HepG2 (cell line): ENCODE measurements around the gene NEDD4. TPM values are rescaled to one million over a fixed set of nuclear protein-coding genes. Genes with fewer than 3 reads are reported as not detected.

Source experiments
- ARNT2 ChIP-seq: sonication (generic); formaldehyde crosslinking; IDR thresholded peaks from 2 replicates; pipeline ENCODE4 v1.8.0; 2022; ENCODE audit warnings: mild to moderate bottlenecking, low read depth, missing genetic modification reagents, moderate library complexity
- ATF7 ChIP-seq, 2 experiments: fragments of 450-650 bp in 1 of 2; sonication (generic) in 1 of 2; formaldehyde crosslinking in 1 of 2; IDR thresholded peaks; 2 replicates each; pipeline versions ENCODE4 v1.4.0 to v1.6.1; 2016 to 2020; ENCODE audit warnings: antibody characterized with exemption in 1 of 2, mild to moderate bottlenecking in 1 of 2, missing genetic modification reagents in 1 of 2
- CCAR2 ChIP-seq: fragments of 200-400 bp; formaldehyde crosslinking; optimal IDR thresholded peaks from 2 replicates; pipeline ENCODE3; 2018; ENCODE audit warnings: low read depth, mild to moderate bottlenecking, low read length, moderate library complexity
- ELF1 ChIP-seq: sonication (generic); formaldehyde crosslinking; IDR thresholded peaks from 2 replicates; pipeline ENCODE4 v1.4.0; 2020; ENCODE audit warnings: missing genetic modification reagents
- GABPB1 ChIP-seq: IDR thresholded peaks from 2 replicates; pipeline ENCODE4 v1.6.1; 2016; ENCODE audit warnings: mild to moderate bottlenecking, missing genetic modification reagents, moderate library complexity, missing compliant biosample characterization
- GATAD1 ChIP-seq: IDR thresholded peaks from 2 replicates; pipeline ENCODE4 v1.6.1; 2016; ENCODE audit warnings: missing genetic modification reagents, missing compliant biosample characterization
- HOXA7 ChIP-seq: sonication (generic); formaldehyde crosslinking; IDR thresholded peaks from 2 replicates; pipeline ENCODE4 v1.8.1; 2022; ENCODE audit warnings: mild to moderate bottlenecking, missing genetic modification reagents, moderate library complexity
- JUN ChIP-seq: sonication (generic); formaldehyde crosslinking; IDR thresholded peaks from 2 replicates; pipeline ENCODE4 v1.4.0; 2020; ENCODE audit warnings: mild to moderate bottlenecking, missing genetic modification reagents
- KLF9 ChIP-seq: IDR thresholded peaks from 2 replicates; pipeline ENCODE4 v1.6.1; 2016; ENCODE audit warnings: low read depth
- POLR2AphosphoS2 ChIP-seq: IDR thresholded peaks from 2 replicates; pipeline ENCODE4 v1.6.1; 2011; ENCODE audit warnings: low read depth, low read length, improper control_type of control experiment
- SSRP1 ChIP-seq: IDR thresholded peaks from 2 replicates; pipeline ENCODE4 v1.6.1; 2016; ENCODE audit warnings: control low read depth
- TBX2 ChIP-seq: sonication (generic); formaldehyde crosslinking; IDR thresholded peaks from 2 replicates; pipeline ENCODE4 v1.5.0; 2020; ENCODE audit warnings: missing genetic modification reagents, mild to moderate bottlenecking, borderline replicate concordance
- ZBTB20 ChIP-seq: sonication (generic); formaldehyde crosslinking; IDR thresholded peaks from 2 replicates; pipeline ENCODE4 v1.8.1; 2023; ENCODE audit warnings: missing genetic modification reagents, low read depth, mild to moderate bottlenecking, borderline replicate concordance
- ZFP1 ChIP-seq: IDR thresholded peaks from 2 replicates; pipeline ENCODE4 v1.6.1; 2016
- ZNF207 ChIP-seq: fragments of 450-650 bp; IDR thresholded peaks from 2 replicates; pipeline ENCODE4 v1.6.1; 2016; ENCODE audit warnings: antibody characterized with exemption, borderline replicate concordance
- ZNF24 ChIP-seq: fragments of 450-650 bp; IDR thresholded peaks from 2 replicates; pipeline ENCODE4 v1.6.1; 2017; ENCODE audit warnings: antibody characterized with exemption, mild to moderate bottlenecking
- polyA plus RNA-seq, 8 experiments: library from polyadenylated mRNA; depleted of rRNA in 3 of 8; stranded (reverse) in 7 of 8; unstranded in 1 of 8; fragments of >200 nt; fragmentation: Illumina TruSeq in 4 of 8; extraction: Trizol in 4 of 8; gene quantifications; 2 replicates each; pipeline versions ENCODE4 v1.2.1 to v1.2.3, GENCODE V29; 2011 to 2016; ENCODE audit warnings: low read depth in 4 of 8, missing spikeins in 1 of 8, mixed read lengths in 1 of 8; ENCODE audit not compliant: insufficient read depth in 1 of 8
- total RNA-seq, 5 experiments: library from RNA; depleted of rRNA; stranded (reverse); fragments of >200 nt; fragmentation: Illumina TruSeq; extraction: Trizol; gene quantifications; 2 replicates each; pipeline ENCODE4 v1.2.3, GENCODE V29; 2016; ENCODE audit warnings: low read depth in 1 of 5
- TF ChIP-seq, protein P1 (sequence below): IDR thresholded peaks from 2 replicates; pipeline ENCODE4 v1.6.1; 2016
- TF ChIP-seq, protein P2 (sequence below): sonication (generic); formaldehyde crosslinking; IDR thresholded peaks from 2 replicates; pipeline ENCODE4 v1.4.0; 2020; ENCODE audit warnings: mild to moderate bottlenecking, missing genetic modification reagents, borderline replicate concordance
- TF ChIP-seq, protein P3 (sequence below): sonication (generic); formaldehyde crosslinking; IDR thresholded peaks from 2 replicates; pipeline ENCODE4 v1.5.1; 2020; ENCODE audit warnings: missing genetic modification reagents, mild to moderate bottlenecking, borderline replicate concordance
- TF ChIP-seq, protein P4 (sequence below): sonication (generic); formaldehyde crosslinking; IDR thresholded peaks from 2 replicates; pipeline ENCODE4 v1.5.1; 2020; ENCODE audit warnings: missing genetic modification reagents, mild to moderate bottlenecking, borderline replicate concordance

The NEDD4 gene
- total and polyA plus RNA-seq, 2 of the 13 experiments (the other 11 are each of a cell fraction or from before 2014, with no cell fraction given), result 10.4 to 13.0 TPM

DNA sequence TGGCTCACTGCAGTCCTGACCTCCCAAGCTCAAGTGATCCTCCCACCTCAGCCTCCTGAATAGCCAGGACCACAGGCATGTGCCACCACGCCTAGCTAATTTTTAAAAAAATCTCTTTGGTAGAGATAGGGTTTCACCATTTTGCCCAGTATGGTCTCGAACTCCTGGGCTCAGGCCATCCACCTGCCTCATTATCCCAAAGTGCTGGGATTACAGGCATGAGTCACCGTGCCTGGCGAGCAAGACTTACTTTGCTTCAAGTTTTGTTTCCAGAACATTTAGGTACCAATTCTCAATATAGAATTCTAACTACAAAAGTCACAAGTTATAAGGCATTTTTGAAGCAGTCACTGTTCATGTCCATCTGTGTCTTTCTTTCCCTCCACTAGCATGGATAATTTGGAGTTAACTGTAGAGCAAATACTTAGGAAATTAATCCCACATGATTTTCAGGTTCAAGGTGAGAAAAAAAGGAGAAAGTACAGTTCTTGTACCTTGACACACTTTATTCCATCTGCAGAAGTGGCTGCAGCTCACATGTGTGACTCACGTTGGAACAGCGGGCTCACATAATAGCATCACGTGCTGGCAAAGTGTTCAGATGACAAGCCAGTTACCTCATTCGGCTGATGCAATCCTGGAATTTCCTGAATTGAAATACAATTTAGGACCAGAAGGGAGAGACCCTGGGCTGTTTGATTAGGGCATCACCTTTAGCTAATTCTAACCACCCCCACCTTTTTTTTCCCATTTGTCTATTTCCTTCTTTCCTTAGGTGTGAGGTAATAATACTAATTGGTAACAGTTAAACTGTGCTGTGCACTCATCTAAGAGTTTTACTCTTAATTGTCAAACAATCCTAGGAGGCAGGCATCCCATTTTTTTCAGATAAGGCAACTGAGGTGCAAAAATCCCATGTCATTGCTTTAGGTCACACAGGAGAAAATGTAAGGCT, 46.9 kb upstream of the NEDD4 start (continued):
- TF ChIP-seq CCAR2 (no peak), GATAD1 (CRISPR knock-in tag) (peak; percentile 47; the same call in 1 of the 2 replicates), HOXA7 (CRISPR knock-in tag) (no peak), ATF7 (IDR thresholded peaks at IDR 0.05) (peak; percentile 72), ATF7 (CRISPR knock-in tag; IDR thresholded peaks at IDR 0.05) (peak; percentile 93), SSRP1 (no peak), ELF1 (CRISPR knock-in tag) (peak; percentile 39; the same call in 1 of the 2 replicates), POLR2AphosphoS2 (no peak), JUN (CRISPR knock-in tag) (peak; percentile 96), KLF9 (CRISPR knock-in tag) (no peak), ARNT2 (CRISPR knock-in tag) (no peak), ZFP1 (CRISPR knock-in tag) (no peak), ZNF24 (no peak), ZNF207 (no peak), ZBTB20 (CRISPR knock-in tag) (no peak; the same call in 1 of the 2 replicates), TBX2 (CRISPR knock-in tag) (peak; percentile 62; the same call in 1 of the 2 replicates), GABPB1 (CRISPR knock-in tag) (peak; percentile 50; the same call in 1 of the 2 replicates)
- TF ChIP-seq, protein P1, sequence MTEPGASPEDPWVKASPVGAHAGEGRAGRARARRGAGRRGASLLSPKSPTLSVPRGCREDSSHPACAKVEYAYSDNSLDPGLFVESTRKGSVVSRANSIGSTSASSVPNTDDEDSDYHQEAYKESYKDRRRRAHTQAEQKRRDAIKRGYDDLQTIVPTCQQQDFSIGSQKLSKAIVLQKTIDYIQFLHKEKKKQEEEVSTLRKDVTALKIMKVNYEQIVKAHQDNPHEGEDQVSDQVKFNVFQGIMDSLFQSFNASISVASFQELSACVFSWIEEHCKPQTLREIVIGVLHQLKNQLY (CRISPR knock-in tag), result peak; percentile 98
- TF ChIP-seq, protein P2, sequence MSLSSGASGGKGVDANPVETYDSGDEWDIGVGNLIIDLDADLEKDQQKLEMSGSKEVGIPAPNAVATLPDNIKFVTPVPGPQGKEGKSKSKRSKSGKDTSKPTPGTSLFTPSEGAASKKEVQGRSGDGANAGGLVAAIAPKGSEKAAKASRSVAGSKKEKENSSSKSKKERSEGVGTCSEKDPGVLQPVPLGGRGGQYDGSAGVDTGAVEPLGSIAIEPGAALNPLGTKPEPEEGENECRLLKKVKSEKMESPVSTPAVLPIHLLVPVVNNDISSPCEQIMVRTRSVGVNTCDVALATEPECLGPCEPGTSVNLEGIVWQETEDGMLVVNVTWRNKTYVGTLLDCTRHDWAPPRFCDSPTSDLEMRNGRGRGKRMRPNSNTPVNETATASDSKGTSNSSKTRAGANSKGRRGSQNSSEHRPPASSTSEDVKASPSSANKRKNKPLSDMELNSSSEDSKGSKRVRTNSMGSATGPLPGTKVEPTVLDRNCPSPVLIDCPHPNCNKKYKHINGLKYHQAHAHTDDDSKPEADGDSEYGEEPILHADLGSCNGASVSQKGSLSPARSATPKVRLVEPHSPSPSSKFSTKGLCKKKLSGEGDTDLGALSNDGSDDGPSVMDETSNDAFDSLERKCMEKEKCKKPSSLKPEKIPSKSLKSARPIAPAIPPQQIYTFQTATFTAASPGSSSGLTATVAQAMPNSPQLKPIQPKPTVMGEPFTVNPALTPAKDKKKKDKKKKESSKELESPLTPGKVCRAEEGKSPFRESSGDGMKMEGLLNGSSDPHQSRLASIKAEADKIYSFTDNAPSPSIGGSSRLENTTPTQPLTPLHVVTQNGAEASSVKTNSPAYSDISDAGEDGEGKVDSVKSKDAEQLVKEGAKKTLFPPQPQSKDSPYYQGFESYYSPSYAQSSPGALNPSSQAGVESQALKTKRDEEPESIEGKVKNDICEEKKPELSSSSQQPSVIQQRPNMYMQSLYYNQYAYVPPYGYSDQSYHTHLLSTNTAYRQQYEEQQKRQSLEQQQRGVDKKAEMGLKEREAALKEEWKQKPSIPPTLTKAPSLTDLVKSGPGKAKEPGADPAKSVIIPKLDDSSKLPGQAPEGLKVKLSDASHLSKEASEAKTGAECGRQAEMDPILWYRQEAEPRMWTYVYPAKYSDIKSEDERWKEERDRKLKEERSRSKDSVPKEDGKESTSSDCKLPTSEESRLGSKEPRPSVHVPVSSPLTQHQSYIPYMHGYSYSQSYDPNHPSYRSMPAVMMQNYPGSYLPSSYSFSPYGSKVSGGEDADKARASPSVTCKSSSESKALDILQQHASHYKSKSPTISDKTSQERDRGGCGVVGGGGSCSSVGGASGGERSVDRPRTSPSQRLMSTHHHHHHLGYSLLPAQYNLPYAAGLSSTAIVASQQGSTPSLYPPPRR, result 0 out of 2 replicates have a peak, but pooled peaks have one; percentile 34
- TF ChIP-seq, protein P3, sequence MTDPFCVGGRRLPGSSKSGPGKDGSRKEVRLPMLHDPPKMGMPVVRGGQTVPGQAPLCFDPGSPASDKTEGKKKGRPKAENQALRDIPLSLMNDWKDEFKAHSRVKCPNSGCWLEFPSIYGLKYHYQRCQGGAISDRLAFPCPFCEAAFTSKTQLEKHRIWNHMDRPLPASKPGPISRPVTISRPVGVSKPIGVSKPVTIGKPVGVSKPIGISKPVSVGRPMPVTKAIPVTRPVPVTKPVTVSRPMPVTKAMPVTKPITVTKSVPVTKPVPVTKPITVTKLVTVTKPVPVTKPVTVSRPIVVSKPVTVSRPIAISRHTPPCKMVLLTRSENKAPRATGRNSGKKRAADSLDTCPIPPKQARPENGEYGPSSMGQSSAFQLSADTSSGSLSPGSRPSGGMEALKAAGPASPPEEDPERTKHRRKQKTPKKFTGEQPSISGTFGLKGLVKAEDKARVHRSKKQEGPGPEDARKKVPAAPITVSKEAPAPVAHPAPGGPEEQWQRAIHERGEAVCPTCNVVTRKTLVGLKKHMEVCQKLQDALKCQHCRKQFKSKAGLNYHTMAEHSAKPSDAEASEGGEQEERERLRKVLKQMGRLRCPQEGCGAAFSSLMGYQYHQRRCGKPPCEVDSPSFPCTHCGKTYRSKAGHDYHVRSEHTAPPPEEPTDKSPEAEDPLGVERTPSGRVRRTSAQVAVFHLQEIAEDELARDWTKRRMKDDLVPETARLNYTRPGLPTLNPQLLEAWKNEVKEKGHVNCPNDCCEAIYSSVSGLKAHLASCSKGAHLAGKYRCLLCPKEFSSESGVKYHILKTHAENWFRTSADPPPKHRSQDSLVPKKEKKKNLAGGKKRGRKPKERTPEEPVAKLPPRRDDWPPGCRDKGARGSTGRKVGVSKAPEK (CRISPR knock-in tag), result no peak
- TF ChIP-seq, protein P4, sequence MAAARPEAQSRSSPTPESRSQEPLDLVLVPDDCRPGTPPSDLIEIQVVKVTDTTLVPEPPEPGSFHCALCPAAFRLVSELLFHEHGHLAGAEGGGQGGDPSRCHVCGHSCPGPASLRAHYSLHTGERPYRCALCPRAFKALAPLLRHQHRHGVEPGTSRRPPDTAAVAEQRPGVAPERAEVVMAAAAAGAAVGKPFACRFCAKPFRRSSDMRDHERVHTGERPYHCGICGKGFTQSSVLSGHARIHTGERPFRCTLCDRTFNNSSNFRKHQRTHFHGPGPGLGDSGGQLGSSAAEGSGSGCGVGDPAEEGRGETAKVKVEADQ (CRISPR knock-in tag), result no peak
